ENCODE data around the gene FER.
"Not testable (repeated sequence)": the region's sequence is repeated elsewhere in the genome, so short reads cannot be mapped to it uniquely, and the experiment has no call there.

FER gene

DNA sequence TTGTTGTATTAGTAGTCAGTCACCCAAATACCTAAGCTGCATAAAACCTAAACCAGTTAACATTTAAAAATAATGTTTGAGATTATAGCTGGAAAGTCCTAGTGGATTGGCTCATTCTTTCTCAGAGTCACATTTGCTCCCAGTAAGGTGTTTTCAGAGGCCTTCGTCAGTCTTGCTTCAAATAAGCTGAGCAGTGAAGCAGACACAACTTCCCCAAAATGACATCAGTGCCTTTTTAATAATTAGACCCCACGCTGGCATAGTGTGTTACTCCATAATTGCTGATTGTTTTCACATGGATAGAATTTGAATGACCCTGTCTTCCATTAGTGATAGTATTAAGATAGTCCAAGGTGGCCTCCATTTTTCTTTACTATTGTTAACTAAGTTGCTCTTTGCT, 416.3 kb downstream of the FER start:
- DNase-seq (ENCODE audit: insufficient read length, low spot score): no peak
- FAIRE-seq: peak; percentile 44

DNA sequence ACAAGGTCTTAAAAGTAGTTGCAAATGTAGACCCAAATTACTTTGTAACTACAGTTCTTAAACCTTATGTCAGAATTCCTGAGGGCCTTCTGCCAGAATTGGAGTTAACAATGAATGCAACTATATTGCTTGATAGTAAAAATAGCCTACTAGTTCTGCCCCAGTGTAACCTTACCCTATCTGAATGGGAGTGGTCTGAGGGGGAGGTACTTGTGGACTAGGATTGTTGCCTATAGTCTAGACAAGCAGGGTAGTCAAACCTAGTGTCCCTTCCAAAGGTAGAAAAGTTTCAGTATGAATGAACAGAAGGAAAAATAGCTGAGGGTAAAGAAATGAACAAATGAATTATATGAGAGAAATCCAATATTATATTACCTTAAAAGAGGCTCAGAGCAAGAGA, 419.9 kb downstream of the FER start:
- DNase-seq (ENCODE audit: insufficient read length, low spot score): no peak
- FAIRE-seq: no peak

DNA sequence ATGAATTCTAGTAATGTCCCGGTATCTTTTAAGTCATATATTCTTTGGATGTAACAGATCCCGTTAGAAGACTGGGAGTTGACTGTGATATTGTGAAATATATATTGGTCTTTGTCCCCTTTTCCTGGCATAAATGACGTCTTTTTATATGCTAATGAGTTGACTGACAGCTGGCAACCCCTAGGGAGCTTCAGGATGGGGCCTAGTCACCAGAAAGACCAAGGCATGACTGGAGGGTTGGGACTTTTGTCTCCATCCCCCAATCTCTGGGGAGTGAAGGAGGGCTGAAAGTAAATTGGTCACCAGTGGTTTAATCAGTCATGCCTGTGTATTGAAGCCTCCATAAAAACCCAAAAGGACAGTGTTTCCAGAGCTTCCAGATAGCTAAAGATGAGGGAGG, 420.5 kb downstream of the FER start:
- FAIRE-seq: no peak

DNA sequence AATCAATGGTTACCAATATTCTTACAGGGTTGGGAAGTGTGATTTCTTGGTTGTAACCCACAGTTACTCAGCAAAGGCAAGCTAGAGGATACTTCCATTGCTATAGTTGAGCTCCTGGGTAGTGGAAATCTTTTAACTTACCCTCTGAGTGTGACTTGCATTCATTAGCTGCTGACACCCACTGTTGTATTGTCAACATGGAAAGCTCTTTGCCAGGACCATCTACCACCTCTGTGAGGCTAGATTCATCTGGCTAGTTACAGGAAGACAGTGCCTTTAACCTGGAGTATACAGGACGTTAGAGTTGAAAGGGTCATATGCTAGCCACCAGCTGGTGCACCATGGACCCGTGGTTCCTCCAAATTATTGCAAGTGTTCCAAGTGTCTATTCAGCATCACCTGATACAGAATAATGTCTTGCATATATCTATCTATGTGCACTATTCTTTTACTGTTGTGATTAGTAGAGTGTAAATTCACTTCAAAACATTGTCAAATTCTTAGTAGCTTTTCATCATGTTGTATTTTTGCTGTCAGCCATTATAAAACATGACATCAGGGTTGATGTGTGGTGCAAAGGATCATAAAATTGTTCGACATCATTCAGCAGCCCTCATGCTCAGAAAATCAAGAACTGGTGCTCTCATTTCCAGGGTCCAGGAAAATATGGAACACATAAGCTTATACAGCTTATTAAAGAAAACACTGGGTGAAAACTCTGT, 423.1 kb downstream of the FER start:
- FAIRE-seq (peak; percentile 42), DNase-seq (ENCODE audit: insufficient read length, low spot score) (no peak)

More for the DNA sequence above, 420.5 kb downstream of the FER start:
- DNase-seq (ENCODE audit: insufficient read length, low spot score): no peak

DNA sequence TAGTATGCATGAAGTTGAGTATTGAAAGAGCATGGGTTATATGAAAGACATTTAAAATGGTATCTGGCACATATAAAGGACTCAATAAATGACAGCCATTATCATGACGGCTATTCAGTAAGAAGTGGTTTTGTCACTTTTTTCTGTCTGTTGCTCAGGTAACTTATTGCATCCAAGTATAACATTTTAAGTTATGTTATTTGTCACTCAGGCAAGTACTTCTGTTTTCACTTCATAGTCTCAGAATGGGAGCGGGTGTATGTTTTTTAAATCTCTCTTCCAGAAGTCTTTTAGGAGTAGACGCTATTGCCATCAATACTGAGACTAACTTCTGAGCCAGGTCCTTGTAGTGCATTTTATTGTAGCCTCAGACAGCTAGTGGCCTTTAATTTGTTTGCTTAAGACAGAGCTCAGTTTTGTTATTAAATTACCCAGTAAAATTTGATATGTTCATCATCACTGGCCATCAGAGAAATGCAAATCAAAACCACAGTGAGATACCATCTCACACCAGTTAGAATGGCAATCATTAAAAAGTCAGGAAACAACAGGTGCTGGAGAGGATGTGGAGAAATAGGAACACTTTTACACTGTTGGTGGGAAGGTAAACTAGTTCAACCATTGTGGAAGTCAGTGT, 423.9 kb downstream of the FER start:
- not testable (repeated sequence) for FAIRE-seq; DNase-seq (ENCODE audit: insufficient read length, low spot score)

DNA sequence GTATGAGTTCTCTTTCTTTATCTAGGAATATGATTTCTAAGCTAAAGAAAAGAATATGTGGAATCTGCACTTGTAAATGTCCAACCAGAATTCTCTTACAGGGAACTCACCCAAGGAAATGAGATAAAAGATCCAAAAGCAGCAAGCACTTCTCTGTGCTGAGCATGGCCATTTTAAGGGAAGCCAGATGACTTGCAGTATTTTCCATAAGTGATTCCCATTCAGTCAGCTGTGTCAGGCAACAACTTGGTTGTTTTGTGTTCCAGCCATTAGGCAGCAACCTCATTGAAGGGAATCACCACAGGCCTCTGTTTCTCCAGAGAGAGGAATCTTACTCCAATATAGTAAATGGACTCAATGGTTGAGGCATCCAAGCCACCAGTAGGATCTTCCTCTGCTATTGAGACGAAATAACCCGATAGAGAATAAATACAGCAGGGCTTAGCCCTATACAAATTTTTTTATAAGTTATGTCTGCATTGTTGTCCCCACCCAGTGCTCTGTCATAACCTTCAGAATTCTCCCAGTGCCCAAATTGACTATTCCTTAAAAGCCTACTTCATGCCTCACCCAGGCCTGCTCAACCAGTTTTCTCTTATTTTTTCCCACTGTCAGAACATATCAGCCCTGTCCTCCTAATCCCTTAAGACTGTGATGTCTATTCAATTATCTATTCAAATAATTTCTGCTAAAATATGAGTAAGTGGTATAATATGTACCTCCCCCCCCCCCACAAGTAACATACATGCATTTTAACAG, 425.5 kb downstream of the FER start:
- no peak for FAIRE-seq
- no peak for DNase-seq (ENCODE audit: insufficient read length, low spot score)

DNA sequence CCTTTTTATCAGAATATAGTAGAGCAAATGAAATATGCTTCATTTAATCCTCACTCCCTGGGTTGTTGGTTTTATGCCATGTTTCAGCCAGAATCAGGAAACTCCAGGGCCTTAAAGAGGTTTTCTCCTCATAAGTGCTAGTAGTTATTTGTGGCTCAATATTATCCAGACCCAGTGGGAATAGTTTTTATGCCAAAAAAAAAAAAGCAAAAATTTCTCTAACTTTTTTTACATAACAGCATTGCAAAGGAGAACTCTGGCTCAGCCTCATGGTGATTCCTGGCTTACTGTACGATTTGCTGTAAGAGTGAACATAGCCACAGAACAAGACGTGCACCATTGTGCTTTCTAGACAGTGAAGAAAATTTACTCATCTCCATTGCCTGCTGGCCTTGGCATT, 429.5 kb downstream of the FER start:
- FAIRE-seq: no peak
- no peak for DNase-seq (ENCODE audit: insufficient read length, low spot score)

DNA sequence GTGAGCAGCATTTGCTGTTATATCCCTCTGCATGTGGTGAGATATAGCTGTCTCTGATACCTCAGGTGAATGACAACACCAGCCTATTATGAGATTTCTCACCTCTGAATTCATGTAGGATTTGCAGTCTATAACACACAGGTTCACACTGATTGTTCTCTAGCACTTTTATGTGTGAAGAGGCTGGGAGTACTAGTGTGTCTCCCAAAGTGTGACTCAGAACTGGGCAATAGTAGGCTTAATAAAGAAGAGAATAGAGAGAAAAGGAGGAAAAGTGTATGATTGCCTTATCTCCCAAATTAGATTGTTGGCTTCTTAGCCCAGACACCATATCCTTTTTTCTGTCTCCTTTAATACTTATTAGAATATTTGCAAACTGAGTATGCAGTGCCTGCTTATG, 430.1 kb downstream of the FER start:
- DNase-seq (ENCODE audit: insufficient read length, low spot score): no peak
- FAIRE-seq: no peak

DNA sequence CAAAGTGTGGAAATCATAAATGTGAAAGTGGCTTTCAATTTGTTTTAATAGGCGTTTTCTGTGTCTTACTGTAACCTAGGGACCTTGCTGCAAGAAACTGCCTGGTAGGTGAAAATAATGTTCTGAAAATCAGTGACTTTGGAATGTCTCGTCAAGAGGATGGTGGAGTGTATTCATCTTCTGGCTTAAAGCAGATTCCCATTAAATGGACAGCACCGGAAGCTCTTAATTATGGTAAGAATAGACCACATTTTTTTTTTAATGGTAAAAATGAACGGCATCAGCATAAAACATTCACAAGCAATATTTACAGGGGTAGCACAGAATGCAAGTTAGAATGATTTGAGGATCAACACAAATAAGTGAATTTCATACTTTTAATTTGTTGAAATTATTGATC, 433.0 kb downstream of the FER start:
- FAIRE-seq: no peak

DNA sequence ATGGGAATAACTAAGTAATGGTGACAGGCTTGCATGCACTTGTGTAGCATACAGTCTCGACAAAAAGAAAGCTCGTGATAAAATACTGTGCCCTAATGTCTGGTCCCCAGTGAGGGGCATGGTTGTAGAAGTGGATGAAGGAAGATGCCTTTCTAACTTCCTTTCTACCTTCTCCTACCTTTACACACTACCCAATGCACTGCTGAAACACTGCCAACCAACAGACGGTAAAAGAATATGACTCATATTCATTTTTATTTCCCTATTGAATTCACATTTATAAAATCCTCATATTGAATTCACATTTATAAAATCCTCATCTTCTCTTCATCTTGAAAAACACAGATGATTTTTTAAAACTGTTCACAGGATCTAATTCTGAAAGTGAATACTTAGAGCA, 439.1 kb downstream of the FER start:
- FAIRE-seq (no peak), DNase-seq (ENCODE audit: insufficient read length, low spot score) (no peak)

More for the DNA sequence above, 433.0 kb downstream of the FER start:
- no peak for DNase-seq (ENCODE audit: insufficient read length, low spot score)

DNA sequence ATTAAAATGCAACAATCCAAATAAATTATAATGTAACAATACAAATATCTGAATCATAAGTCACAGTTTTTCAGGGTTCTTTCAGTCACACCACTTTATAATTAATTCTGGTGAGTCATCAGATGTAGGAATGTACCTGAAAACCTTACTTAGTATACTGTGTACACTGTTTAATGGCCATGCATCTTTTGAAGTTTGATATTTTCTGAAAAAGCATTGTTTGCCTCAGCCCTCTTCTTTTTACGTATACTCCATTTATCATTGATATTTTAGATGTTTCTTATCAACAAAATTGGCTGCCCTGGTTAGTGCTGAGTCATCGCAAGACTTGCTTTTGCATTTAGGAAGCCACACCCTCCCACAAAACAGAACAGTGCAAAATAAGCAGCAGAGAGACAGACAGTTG, 443.5 kb downstream of the FER start:
- no peak for DNase-seq (ENCODE audit: insufficient read length, low spot score)
- FAIRE-seq: no peak

DNA sequence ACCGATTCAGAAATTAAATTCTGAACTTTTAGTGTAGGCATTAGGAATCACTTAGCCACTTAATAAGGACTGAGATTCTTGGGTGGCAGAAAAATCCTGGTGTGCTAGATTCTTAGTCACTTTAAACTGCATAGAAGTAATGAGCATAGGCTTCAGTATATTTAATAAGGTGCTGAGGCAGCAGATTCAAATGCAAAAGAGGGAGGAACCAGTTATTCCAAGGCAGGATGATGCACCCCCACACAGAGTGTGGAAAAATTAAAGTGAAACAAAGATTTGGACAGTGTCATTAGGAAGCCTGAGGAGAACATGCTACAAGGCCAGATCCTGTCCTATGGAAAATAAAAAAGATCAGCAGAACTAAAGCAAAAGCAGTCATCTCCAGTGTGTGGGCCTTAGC, 444.3 kb downstream of the FER start:
- no peak for FAIRE-seq
- DNase-seq (ENCODE audit: insufficient read length, low spot score): no peak

DNA sequence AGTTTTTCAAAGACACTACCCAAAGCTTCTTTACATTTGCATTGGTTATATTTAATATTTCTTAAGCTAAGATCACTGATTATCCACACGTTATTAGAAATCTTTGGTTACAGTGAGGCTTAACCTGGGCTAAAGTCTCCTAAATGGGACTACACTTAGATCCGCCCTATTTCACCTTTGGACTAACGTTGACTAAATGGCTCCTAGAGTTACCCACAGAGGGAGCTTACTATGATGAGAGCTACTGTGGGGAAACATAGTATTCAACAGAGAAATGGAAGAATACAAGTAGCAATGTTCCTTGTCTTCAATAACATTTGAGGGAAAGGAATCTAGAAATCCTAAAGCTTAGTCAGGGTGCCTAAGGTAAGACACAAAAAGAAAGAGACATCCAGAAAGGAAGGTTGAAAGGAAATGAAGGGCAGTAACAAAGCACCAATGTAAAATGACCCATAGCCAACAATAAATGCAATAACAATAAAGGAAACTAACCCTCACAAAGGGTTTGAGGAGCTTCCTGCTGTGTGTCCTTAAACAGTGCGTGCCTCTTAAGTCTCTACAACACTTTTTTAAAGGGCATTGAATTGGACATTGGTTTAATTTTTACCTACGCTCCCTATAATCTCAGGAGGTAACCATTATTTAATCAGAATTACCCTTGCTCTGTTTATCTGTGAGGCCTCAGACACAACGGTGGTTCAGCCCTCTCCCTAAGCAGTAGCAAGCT, 445.0 kb downstream of the FER start:
- no peak for FAIRE-seq
- no peak for DNase-seq (ENCODE audit: insufficient read length, low spot score)

DNA sequence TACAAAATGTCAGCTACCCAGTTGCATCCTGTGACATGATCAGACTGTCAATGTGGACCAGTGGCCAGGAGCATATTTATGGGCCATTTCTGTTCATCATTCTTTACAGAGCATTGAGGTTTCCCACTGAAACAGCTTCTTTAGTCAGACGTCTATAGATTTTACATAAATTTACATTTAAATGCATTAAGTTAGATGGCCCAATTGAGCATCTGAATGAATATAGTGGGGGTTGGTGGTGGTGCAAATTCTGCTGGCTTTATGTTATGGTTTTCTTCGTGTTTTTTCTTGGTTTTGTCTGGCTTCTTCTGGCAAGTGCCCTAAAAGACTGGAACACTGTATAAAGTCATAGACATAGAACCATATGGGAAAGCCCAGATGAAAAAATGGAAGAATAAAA, 448.0 kb downstream of the FER start:
- no peak for FAIRE-seq
- DNase-seq (ENCODE audit: insufficient read length, low spot score): no peak

DNA sequence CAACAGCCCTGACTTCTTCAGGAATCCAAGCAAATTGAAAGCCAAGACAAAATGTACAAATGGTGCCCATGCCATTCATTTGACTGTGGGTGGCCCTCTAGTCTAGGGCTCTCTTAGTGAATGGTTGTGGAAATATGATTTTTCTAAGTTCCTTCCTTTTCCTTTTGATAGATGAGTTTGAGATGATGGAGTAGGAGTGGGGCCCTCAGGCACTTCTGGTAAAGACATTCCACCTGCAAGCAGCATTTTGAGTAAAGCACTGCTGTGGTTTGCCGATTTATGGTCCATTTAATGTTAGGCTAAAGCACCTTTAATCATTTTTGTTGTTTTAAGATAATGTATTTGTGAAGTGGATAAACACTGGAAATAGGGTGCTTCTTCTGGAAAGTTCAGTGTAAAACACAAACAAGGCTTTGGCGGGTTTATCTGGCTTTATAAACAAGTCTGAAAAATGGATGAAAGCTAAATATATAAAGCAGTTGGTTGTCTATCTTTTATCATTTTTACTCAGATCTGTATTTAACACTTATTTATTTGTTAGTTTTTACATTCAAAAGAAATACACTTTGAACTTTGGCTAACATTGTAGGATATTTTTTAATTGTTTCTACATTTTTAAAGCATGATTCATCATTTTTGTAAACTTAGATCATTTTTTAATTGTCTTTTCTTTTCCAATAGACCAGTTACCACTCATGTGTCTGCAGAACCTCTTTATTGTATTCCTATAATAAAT, 448.6 kb downstream of the FER start:
- FAIRE-seq (no peak), DNase-seq (ENCODE audit: insufficient read length, low spot score) (no peak)

DNA sequence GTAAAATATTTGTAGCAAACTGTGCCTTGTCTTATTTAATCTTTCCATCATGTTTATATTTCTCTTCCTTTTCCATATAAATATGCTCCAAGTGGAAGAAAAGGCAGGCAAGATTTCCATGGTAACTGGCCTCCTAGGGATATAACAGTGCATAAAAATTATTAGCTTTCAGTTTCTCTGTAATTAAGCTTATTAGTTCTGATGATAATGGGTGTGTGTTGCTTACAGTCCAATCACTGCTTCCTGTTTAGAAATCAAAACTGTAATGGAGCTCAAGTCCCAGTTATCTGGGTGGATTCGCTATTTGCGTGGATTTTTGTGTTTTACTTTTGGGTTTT, 449.1 kb downstream of the FER start:
- DNase-seq (ENCODE audit: insufficient read length, low spot score) (no peak), FAIRE-seq (no peak)

DNA sequence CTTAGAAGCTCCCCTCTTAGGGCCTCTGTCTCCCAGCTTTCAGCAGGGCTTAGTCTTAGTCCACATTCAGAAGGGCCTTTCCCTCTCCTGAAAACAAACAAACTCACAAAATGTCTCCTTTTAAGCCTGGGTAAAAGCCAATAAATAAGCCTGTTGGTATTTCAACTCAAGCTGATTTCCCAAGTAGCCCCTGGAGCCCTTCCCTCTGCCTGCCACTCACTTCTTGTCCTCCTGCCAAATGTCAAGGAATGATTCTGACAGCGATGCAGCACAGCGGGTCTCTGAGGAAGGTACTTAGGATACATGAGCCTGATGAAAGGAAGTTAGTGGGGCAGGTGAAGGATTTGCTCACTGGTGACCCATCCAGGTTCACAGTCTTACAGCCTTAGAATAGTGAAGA, 451.6 kb downstream of the FER start:
- DNase-seq (ENCODE audit: insufficient read length, low spot score) (no peak), FAIRE-seq (no peak)

DNA sequence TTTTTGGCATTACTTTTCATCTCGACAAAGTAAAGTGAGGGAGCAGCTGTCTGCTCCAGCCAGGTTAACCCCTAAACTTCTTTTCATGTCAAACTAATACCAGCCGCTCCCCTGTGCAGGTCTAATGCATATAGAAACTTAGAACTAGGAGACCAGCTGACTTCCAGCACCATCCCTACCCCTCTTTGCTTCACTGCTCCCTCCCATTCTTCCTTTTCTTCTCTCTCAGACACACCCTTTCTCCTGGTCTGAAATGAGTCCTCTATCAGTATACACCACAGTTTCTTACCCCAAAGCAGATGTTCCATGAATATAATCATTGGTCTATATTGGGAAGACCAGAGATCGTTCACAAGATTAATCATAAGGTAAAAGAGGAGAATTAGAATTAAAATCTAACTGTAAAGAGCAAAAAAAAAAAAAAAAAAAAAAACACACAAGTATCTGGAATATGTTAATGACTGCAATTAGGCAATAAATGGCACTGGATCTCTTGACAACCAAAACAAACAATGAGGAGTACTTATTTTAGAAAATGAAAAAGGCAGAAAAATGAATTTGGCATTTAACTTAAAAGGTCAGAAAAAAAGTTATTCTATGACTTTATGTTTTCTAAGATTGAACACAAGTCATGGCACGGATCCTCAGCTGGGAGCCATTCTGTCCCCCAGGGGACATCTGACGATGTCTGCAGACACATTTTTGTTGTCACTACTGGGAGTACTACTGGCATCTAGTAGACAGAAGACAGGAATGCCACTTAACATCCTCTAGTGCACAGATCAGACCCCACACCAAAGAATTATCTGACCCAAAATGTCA, 452.3 kb downstream of the FER start:
- no peak for FAIRE-seq
- no peak for DNase-seq (ENCODE audit: insufficient read length, low spot score)

DNA sequence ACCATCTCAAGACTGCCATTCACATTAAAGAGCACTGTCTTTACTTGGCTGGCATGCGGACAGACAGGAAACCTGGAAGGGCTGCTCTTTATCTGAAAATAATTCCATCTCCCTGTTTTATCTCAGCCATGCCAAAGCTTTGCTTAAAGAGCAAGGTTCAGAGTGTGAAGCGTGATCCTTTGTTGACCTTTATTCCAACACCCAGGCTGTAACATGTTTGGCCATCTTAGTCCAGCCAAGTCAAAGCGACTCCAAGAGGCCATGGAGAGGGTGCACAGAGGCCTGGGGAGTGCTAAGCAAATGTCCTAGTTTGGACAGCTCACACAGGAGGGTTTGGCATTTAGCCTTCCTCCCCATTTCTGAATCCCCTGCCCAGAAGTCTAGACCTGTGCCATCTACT, 467.3 kb downstream of the FER start:
- DNase-seq (ENCODE audit: insufficient read length, low spot score) (no peak), FAIRE-seq (no peak)

DNA sequence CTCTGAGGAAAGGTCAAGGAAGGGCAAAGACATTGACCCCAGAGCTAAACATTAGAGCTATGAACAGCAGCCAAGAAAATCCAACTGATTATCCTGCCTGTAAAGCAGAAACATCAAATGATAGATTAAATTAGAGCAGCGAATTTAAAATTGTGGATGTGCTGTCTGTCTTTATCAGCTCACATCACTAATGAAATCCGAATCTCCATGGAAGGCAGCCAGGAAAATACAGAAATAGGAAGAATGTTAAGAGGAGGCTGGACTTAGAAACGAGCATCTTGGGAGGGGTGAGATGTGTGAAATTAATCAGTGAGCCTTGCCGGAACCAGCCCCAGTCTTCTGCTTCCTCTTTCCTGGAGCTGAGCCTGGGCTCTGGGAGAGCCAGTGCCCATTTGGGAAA, 471.1 kb downstream of the FER start:
- FAIRE-seq: no peak
- no peak for DNase-seq (ENCODE audit: insufficient read length, low spot score)
